ENCODE data around the gene TRABD.

DNA sequence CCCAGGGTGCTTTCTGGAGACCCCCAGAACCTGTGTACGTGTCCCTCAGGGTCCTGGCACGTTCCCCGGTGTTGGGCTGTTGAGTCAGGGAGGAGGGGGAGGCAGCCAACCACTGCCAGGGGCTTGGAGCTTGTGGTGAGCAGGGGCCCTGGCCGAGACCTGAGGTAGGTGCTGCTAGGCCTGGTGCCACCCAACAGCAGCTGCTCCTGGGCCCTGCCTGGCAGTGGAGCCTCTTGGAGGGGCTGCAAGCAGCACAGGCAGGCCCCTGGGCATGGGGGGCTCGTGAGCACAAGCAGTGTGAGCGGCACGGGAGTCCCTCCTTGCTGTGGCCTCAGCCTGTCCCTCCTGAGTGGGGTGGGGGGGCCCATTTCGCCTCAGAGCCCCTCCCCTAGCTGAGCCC, 7.9 kb downstream of the TRABD start:
- TF ChIP-seq, protein P1, sequence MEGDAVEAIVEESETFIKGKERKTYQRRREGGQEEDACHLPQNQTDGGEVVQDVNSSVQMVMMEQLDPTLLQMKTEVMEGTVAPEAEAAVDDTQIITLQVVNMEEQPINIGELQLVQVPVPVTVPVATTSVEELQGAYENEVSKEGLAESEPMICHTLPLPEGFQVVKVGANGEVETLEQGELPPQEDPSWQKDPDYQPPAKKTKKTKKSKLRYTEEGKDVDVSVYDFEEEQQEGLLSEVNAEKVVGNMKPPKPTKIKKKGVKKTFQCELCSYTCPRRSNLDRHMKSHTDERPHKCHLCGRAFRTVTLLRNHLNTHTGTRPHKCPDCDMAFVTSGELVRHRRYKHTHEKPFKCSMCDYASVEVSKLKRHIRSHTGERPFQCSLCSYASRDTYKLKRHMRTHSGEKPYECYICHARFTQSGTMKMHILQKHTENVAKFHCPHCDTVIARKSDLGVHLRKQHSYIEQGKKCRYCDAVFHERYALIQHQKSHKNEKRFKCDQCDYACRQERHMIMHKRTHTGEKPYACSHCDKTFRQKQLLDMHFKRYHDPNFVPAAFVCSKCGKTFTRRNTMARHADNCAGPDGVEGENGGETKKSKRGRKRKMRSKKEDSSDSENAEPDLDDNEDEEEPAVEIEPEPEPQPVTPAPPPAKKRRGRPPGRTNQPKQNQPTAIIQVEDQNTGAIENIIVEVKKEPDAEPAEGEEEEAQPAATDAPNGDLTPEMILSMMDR (IDR thresholded peaks at IDR 0.05): no peak
- TF ChIP-seq POLR2A (IDR thresholded peaks at IDR 0.05) (no peak), EP300 (IDR thresholded peaks at IDR 0.05) (no peak)
